Uterus (tissue), 4 donors: ENCODE measurements around the gene LZTS3. TPM values are rescaled to one million over a fixed set of nuclear protein-coding genes. Genes with fewer than 3 reads are reported as not detected.
A peak's percentile ranks its signal among the peaks of the same experiment; 100 is the strongest.

Experiments
- DNase-seq, 2 donors: peaks; one replicate each; pipeline ENCODE4 v3.0.0-alpha.2; 2019 to 2020
- H3K27ac ChIP-seq, 2 donors: fragments of 200-600 bp; sonication (generic); 1 replicate in 1 of 2; 2 replicates in 1 of 2; pipeline ENCODE4 v1.5.1; 2016 to 2018
- H3K27me3 ChIP-seq, 2 donors: fragments of 200-600 bp; sonication (generic); one replicate each; pipeline ENCODE4 v1.5.1; 2018 to 2019; ENCODE audit warnings: control low read depth in 1 of 2
- H3K36me3 ChIP-seq, 2 donors: fragments of 200-600 bp; sonication (generic); one replicate each; pipeline ENCODE4 v1.5.1; 2019; ENCODE audit warnings: control low read depth in 1 of 2
- H3K4me1 ChIP-seq, 2 donors: fragments of 200-600 bp; sonication (generic); one replicate each; pipeline ENCODE4 v1.5.1; 2018 to 2019; ENCODE audit warnings: control low read depth in 1 of 2
- H3K4me3 ChIP-seq, 2 donors: fragments of 200-600 bp; sonication (generic); 1 replicate in 1 of 2; 2 replicates in 1 of 2; pipeline ENCODE4 v1.5.1; 2018 to 2019; ENCODE audit warnings: mild to moderate bottlenecking in 1 of 2
- H3K9me3 ChIP-seq, 2 donors: fragments of 200-600 bp; sonication (generic); one replicate each; pipeline ENCODE4 v1.5.1; 2019; ENCODE audit warnings: control low read depth in 1 of 2
- CTCF ChIP-seq, 4 experiments: fragments of 200-600 bp in 2 of 4; fragments of 450-650 bp in 2 of 4; sonication (generic) in 2 of 4; IDR thresholded peaks; one replicate each; pipeline ENCODE4 v1.5.1; 2016 to 2019; ENCODE audit warnings: antibody characterized with exemption in 4 of 4, mild to moderate bottlenecking in 2 of 4, moderate library complexity in 1 of 4
- POLR2A ChIP-seq, 2 donors: fragments of 450-650 bp; IDR thresholded peaks; one replicate each; pipeline ENCODE4 v1.6.1; 2016; ENCODE audit warnings: antibody characterized with exemption in 2 of 2, mild to moderate bottlenecking in 1 of 2, moderate library complexity in 1 of 2
- intact Hi-C: fragments of 100-400 bp; cut with DNase I; formaldehyde crosslinking; loops from one replicate; pipeline ENCODE4 v1.15.1; 2023; ENCODE audit warnings: low total_unique reads
- total RNA-seq, 4 donors: library from RNA; depleted of rRNA in 3 of 4; stranded (reverse); fragments of >200 nt in 3 of 4; gene quantifications; one replicate each; pipeline versions ENCODE4 v1.1.0 to v1.2.4, GENCODE V29; 2014 to 2023
- donor health status: DM: yes; HTN: yes; CAD: no.

The LZTS3 gene
- total RNA-seq, 4 donors from 2014 or later: 3.6 to 13.1 (median 8.2) TPM

GRCh38 chr20:3173610-3174441 is 477 bp upstream of the LZTS3 start:
- intact Hi-C loops: no loop called here
- H3K27ac ChIP-seq: peak overlapping the region; percentile 58 to 87
- H3K4me1 ChIP-seq: no peaks in the 10 kb centered on the region

GRCh38 chr20:3172126-3172932 is 1.0 kb downstream of the LZTS3 start:
- Histone ChIP-seq H3K36me3 (no peaks in the 10 kb centered on the region), H3K27me3 (no peaks in the 10 kb centered on the region), H3K4me1 (no peaks in the 10 kb centered on the region), H3K27ac (peak overlapping the region in 1 of 2 donors; percentile 87), H3K4me3 (peak overlapping the region; percentile 65 to 83), H3K9me3 (no peaks in the 10 kb centered on the region)
- no peak for DNase-seq
- no peak for TF ChIP-seq CTCF (IDR thresholded peaks at IDR 0.05)
- intact Hi-C loops: no loop called here

More at GRCh38 chr20:3173610-3174441, 477 bp upstream of the LZTS3 start:
- H3K36me3 ChIP-seq: no peaks in the 10 kb centered on the region
- H3K4me3 ChIP-seq: peak overlapping the region; percentile 65 to 83
- H3K27me3 ChIP-seq: no peaks in the 10 kb centered on the region
- H3K9me3 ChIP-seq: no peaks in the 10 kb centered on the region
- TF ChIP-seq POLR2A (IDR thresholded peaks at IDR 0.05) (no peak), CTCF (IDR thresholded peaks at IDR 0.05) (no peak)
- peak; percentile 86 to 91 for DNase-seq

- H3K36me3 ChIP-seq: no peaks in the 10 kb centered on the region
- no peaks in the 10 kb centered on the region for H3K4me1 ChIP-seq
- intact Hi-C loops: no loop called here
- no peaks in the 10 kb centered on the region for H3K9me3 ChIP-seq
- H3K27me3 ChIP-seq: no peaks in the 10 kb centered on the region
- no peak overlapping the region for H3K4me3 ChIP-seq
- no peak overlapping the region for H3K27ac ChIP-seq
- DNase-seq: no peak
- TF ChIP-seq CTCF (IDR thresholded peaks at IDR 0.05): no peak
- no peak for TF ChIP-seq POLR2A (IDR thresholded peaks at IDR 0.05)
Measured at GRCh38 chr20:3171391-3172125, 1.8 kb downstream of the LZTS3 start.

GRCh38 chr20:3168829-3169590 is 4.3 kb downstream of the LZTS3 start:
- Histone ChIP-seq H3K4me1 (no peaks in the 10 kb centered on the region), H3K36me3 (no peaks in the 10 kb centered on the region), H3K27ac (no peak overlapping the region), H3K27me3 (no peaks in the 10 kb centered on the region), H3K4me3 (no peak overlapping the region), H3K9me3 (no peaks in the 10 kb centered on the region)
- intact Hi-C loops: no loop called here
- no peak for DNase-seq
- TF ChIP-seq POLR2A (IDR thresholded peaks at IDR 0.05): no peak
- no peak for TF ChIP-seq CTCF (IDR thresholded peaks at IDR 0.05)
